CD14-positive monocyte (primary cell): Measurements from ENCODE around the gene IFRD2. TPM values are rescaled to one million over a fixed set of nuclear protein-coding genes. Genes with fewer than 3 reads are reported as not detected.
A peak's percentile ranks its signal among the peaks of the same experiment; 100 is the strongest.

Source experiments
- DNase-seq, 3 donors: peaks; one replicate each; pipeline ENCODE4 v3.0.0-alpha.2; 2011 to 2022
- H2AFZ ChIP-seq: 2 replicates; pipeline ENCODE4 v1.6.0; 2012; ENCODE audit warnings: mild to moderate bottlenecking, low read depth, low read length, inconsistent platforms; ENCODE audit not compliant: insufficient read depth, poor library complexity, severe bottlenecking
- H3K27ac ChIP-seq, 2 donors: 1 replicate in 1 of 2; 2 replicates in 1 of 2; pipeline ENCODE4 v1.5.1; 2012 to 2013; ENCODE audit warnings: low read length in 2 of 2, control low read depth in 1 of 2, inconsistent platforms in 1 of 2, low read depth in 1 of 2, mild to moderate bottlenecking in 1 of 2
- H3K27me3 ChIP-seq, 2 donors: one replicate each; pipeline versions ENCODE4 v1.6.0 to v1.6.1; 2011 to 2013; ENCODE audit warnings: low read length in 2 of 2; ENCODE audit not compliant: control insufficient read depth in 2 of 2, insufficient read depth in 2 of 2
- H3K36me3 ChIP-seq, 2 donors: replicated peaks in 1 of 2; 1 replicate in 1 of 2; 2 replicates in 1 of 2; pipeline versions ENCODE4 v1.5.1 to v1.6.1; 2012 to 2013; ENCODE audit warnings: low read length in 2 of 2, control low read depth in 1 of 2, inconsistent platforms in 1 of 2, mild to moderate bottlenecking in 1 of 2; ENCODE audit not compliant: insufficient read depth in 2 of 2, control insufficient read depth in 1 of 2
- H3K4me1 ChIP-seq, 2 donors: 1 replicate in 1 of 2; 2 replicates in 1 of 2; pipeline versions ENCODE4 v1.5.1 to v1.6.1; 2012 to 2013; ENCODE audit warnings: low read length in 2 of 2, control low read depth in 1 of 2, inconsistent platforms in 1 of 2, mild to moderate bottlenecking in 1 of 2, moderate library complexity in 1 of 2; ENCODE audit not compliant: insufficient read depth in 2 of 2, control insufficient read depth in 1 of 2
- H3K4me2 ChIP-seq: replicated peaks from 2 replicates; pipeline ENCODE3; 2012; ENCODE audit warnings: low read length, moderate library complexity, mild to moderate bottlenecking; ENCODE audit not compliant: poor library complexity, severe bottlenecking; ENCODE audit errors: extremely low read depth
- H3K4me3 ChIP-seq, 3 experiments: fragments of 200-600 bp in 1 of 3; sonication (generic) in 1 of 3; replicated peaks in 1 of 3; 1 replicate in 2 of 3; 2 replicates in 1 of 3; pipeline ENCODE4 v1.5.1; 2011 to 2013; ENCODE audit warnings: low read length in 3 of 3, mild to moderate bottlenecking in 3 of 3, control low read depth in 2 of 3, low read depth in 2 of 3, inconsistent platforms in 1 of 3, moderate library complexity in 1 of 3
- H3K79me2 ChIP-seq: 2 replicates; pipeline ENCODE4 v1.6.0; 2012; ENCODE audit warnings: mild to moderate bottlenecking, control low read depth, inconsistent platforms, low read length, moderate library complexity; ENCODE audit not compliant: insufficient read depth
- H3K9ac ChIP-seq: 2 replicates; pipeline ENCODE4 v1.6.0; 2017; ENCODE audit warnings: low read length, mild to moderate bottlenecking; ENCODE audit not compliant: insufficient read depth, poor library complexity, severe bottlenecking
- H3K9me3 ChIP-seq, 2 donors: replicated peaks in 1 of 2; 1 replicate in 1 of 2; 2 replicates in 1 of 2; pipeline versions ENCODE4 v1.5.1 to v1.6.1; 2012 to 2013; ENCODE audit warnings: low read length in 2 of 2, control low read depth in 1 of 2; ENCODE audit not compliant: control insufficient read depth in 1 of 2, insufficient read depth in 1 of 2
- H4K20me1 ChIP-seq: 2 replicates; pipeline ENCODE4 v1.6.0; 2012; ENCODE audit warnings: mild to moderate bottlenecking, low read length, control low read depth, moderate library complexity; ENCODE audit not compliant: insufficient read depth
- H3K27ac Mint-ChIP-seq, 7 donors: one replicate each; pipeline ENCODE4 v1.8.0; 2020; ENCODE audit warnings: mild to moderate bottlenecking in 7 of 7, mixed read lengths in 7 of 7, moderate library complexity in 6 of 7, inconsistent platforms in 2 of 7
- H3K27me3 Mint-ChIP-seq, 3 donors: one replicate each; pipeline ENCODE4 v1.8.0; 2021 to 2022; ENCODE audit warnings: low read depth in 3 of 3, mild to moderate bottlenecking in 3 of 3, mixed read lengths in 3 of 3, moderate library complexity in 3 of 3, inconsistent platforms in 1 of 3
- H3K36me3 Mint-ChIP-seq, 2 donors: one replicate each; pipeline ENCODE4 v1.8.0; 2020; ENCODE audit warnings: mixed read lengths in 2 of 2, inconsistent platforms in 1 of 2, mild to moderate bottlenecking in 1 of 2
- H3K4me1 Mint-ChIP-seq: one replicate; pipeline ENCODE4 v1.8.0; 2020; ENCODE audit warnings: mild to moderate bottlenecking, mixed read lengths
- H3K4me3 Mint-ChIP-seq, 2 donors: one replicate each; pipeline ENCODE4 v1.8.0; 2020; ENCODE audit warnings: mild to moderate bottlenecking in 2 of 2, mixed read lengths in 2 of 2, moderate library complexity in 1 of 2
- H3K9me3 Mint-ChIP-seq, 7 donors: one replicate each; pipeline ENCODE4 v1.8.0; 2020 to 2022; ENCODE audit warnings: mixed read lengths in 7 of 7, mild to moderate bottlenecking in 6 of 7, moderate library complexity in 6 of 7, inconsistent platforms in 2 of 7
- CTCF ChIP-seq: fragments of 200-600 bp; IDR thresholded peaks from one replicate; pipeline ENCODE4 v1.8.0; 2022; ENCODE audit warnings: antibody characterized with exemption, mild to moderate bottlenecking
- WGBS: methylation state at CpG from one replicate; pipeline ENCODE4 v1.1.5; 2013; ENCODE audit warnings: missing lambda C conversion rate; ENCODE audit not compliant: insufficient coverage; 5-methylcytosine and 5-hydroxymethylcytosine counted together
- intact Hi-C, 2 donors: fragments of 100-400 bp; cut with micrococcal nuclease; formaldehyde crosslinking; loops; one replicate each; pipeline versions ENCODE4 v1.15.0 to v1.15.1; 2023
- polyA plus RNA-seq, 3 donors: library from polyadenylated mRNA; depleted of rRNA in 1 of 3; unstranded in 2 of 3; stranded (reverse) in 1 of 3; fragments of 300-500 nt in 2 of 3; fragments of >200 nt in 1 of 3; fragmentation: Illumina TruSeq in 2 of 3; gene quantifications; 1 replicate in 2 of 3; 2 replicates in 1 of 3; pipeline ENCODE4 v1.2.3, GENCODE V29; 2012 to 2021

Gene IFRD2
- polyA plus RNA-seq, 3 donors = 17.1 to 35.1 (median 23.3) TPM

DNA sequence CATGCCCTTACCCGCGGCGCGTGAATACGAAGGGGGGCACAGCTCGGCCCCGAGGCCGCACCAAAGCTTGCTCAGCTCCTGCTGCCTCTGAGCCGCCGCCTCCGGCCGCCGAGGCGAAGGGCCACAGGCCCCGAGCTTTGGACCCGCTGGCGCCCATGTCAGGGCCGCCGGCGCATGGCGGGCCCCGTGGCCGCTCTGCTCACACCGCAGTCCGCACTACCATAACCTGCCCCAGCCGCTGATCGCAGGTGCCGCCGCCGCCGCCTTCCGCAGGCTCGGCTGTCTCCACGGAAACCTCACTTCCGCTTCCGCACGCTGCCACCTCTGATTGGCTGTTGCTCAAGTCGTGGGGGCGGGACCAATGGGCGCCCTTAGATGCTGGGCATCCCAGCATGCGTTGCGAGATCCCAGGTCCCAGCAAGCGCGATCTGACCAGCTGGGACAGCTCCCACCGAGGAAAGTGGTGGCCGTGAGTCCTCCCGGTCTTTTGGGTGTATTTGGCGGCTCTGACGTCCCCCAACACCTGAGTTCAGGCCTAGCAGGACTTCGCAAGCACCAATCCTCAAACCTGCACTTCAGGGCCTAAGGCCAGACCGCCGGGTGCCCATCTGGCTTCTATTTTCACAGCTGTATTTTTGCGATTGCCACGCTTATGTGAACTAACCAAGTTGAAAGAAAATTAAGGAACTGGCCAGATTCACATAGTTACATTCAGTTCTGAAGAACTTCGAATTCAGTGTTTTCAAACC lies 35.9 kb upstream of the IFRD2 start, which contains the start of gene TUSC2:
Gene TUSC2 (minus strand): TSS at position 281 of the 749 bp plus-strand sequence. CDS start 124 bp downstream, at position 157.
- no peaks in the 10 kb centered on the region for H3K9me3 Mint-ChIP-seq
- H3K9ac ChIP-seq = peak within 1 kb of the TSS; percentile 82
- H4K20me1 ChIP-seq = peaks cover 59% of the 10 kb centered on the region
- peak within 1 kb of the TSS; percentile 79 to 94 (median 90) for H3K27ac Mint-ChIP-seq
- peaks cover 49% of the 10 kb centered on the region for H3K4me1 Mint-ChIP-seq
- H3K4me3 ChIP-seq = peak within 1 kb of the TSS; percentile 78 to 91 (median 84)
- H3K27ac ChIP-seq = peak within 1 kb of the TSS; percentile 50 to 80
- H3K9me3 ChIP-seq = no peaks in the 10 kb centered on the region
- peaks cover 50 to 61% of the 10 kb centered on the region in 2 donors for H3K4me1 ChIP-seq
- intact Hi-C loops = no loop called here
- DNase-seq = peak; percentile 93 to 96 (median 96)
- H3K36me3 ChIP-seq = peaks cover 31 to 45% of the 10 kb centered on the region in 2 donors
- WGBS = under 1% methylated on average over 52 of the region's 55 CpGs
- no peak for TF ChIP-seq CTCF
- H3K79me2 ChIP-seq = peaks cover 54% of the 10 kb centered on the region
- peaks cover 36 to 61% of the 10 kb centered on the region in 2 donors for H3K36me3 Mint-ChIP-seq
- H3K27me3 Mint-ChIP-seq = peaks cover 0 to 1% (median 0%) of the 10 kb centered on the region in 3 donors
- H3K4me2 ChIP-seq = peak within 1 kb of the TSS; percentile 94
- peak within 1 kb of the TSS; percentile 84 to 96 for H3K4me3 Mint-ChIP-seq
- peak within 1 kb of the TSS; percentile 81 for H2AFZ ChIP-seq
- no peaks in the 10 kb centered on the region for H3K27me3 ChIP-seq

DNA sequence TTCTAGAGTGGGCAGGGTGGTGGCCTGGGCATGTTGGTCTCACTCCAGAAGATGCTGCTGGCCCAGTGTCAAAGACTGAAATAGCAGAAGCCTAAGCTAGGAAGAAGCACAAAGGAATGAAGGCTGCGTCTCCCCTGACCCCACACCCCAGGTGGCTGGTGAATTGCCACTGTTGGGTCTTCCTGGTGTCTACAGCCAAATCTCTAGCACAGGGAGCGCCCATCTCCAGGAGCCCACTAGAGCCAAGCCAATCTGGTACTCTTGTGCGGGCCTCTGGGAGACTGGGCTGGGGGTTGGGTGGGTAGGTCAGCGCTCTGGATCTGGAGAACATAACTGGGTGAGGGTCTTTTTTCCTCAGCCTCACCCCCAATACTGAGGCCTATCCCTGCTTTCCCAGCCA lies 34.9 kb upstream of the IFRD2 start:
- intact Hi-C loops = no loop called here
- Histone ChIP-seq H3K27ac (peak overlapping the region in 1 of 2 donors; percentile 80), H2AFZ (no peak overlapping the region), H3K4me2 (peak overlapping the region; percentile 94), H3K79me2 (peaks cover 44% of the 10 kb centered on the region), H3K9me3 (no peaks in the 10 kb centered on the region), H3K4me3 (peak overlapping the region; percentile 78 to 91 (median 84)), H3K27me3 (no peaks in the 10 kb centered on the region), H3K4me1 (peaks cover 58 to 71% of the 10 kb centered on the region in 2 donors), H4K20me1 (peaks cover 49% of the 10 kb centered on the region), H3K36me3 (peaks cover 29 to 35% of the 10 kb centered on the region in 2 donors), H3K9ac (peak overlapping the region; percentile 82)
- DNase-seq = no peak
- peak overlapping the region; percentile 68 to 83 (median 80) for H3K27ac Mint-ChIP-seq
- peaks cover 0 to 1% (median 0%) of the 10 kb centered on the region in 3 donors for H3K27me3 Mint-ChIP-seq
- WGBS = no CpG with 5 or more reads among the region's 4 CpGs
- peaks cover 31 to 51% of the 10 kb centered on the region in 2 donors for H3K36me3 Mint-ChIP-seq
- H3K4me3 Mint-ChIP-seq = peak overlapping the region; percentile 84 to 96
- TF ChIP-seq CTCF = no peak
- H3K4me1 Mint-ChIP-seq = peaks cover 58% of the 10 kb centered on the region
- H3K9me3 Mint-ChIP-seq = no peaks in the 10 kb centered on the region
